Effector CD4-positive, alpha-beta T cell (primary cell): ENCODE results near the gene PKD1L1.
"Not testable (repeated sequence)": the region's sequence is repeated elsewhere in the genome, so short reads cannot be mapped to it uniquely, and the experiment has no call there.

Experiments
- DNase-seq: peaks from one replicate; pipeline ENCODE4 v3.0.0-alpha.2; 2020

The PKD1L1 gene

GRCh38 chr7:47758546-47758945, 189.7 kb downstream of the PKD1L1 start:
- no peak for DNase-seq

DNA sequence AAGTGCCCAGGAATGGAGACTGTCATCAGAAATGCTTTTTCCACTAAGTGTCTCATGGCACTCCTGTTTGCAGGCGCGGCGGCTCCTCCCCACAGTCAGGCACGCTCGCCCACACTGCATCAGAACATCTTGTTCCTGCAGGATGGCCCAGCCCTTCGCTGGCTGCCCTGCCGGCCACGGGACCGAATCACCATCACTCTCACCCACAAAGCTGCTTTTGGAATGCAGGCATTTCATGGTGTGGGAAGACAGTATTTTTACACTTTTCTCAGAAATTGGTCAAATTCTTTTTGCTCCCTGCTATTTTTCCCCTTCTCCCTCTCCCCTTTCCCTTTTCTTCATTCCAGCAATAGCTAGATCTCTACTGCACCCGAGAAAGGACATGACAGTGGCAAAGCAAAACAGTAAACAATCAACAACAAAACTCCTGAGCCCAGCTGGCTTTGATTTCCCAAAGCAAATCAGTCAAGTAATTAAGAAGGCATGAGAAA, 190.3 kb downstream of the PKD1L1 start:
- DNase-seq = no peak

GRCh38 chr7:47756636-47757035, 191.6 kb downstream of the PKD1L1 start:
- no peak for DNase-seq

GRCh38 chr7:47755248-47755647, 193.0 kb downstream of the PKD1L1 start:
- DNase-seq = no peak

- DNase-seq = not testable (repeated sequence)
Measured at GRCh38 chr7:47751724-47752123, 196.5 kb downstream of the PKD1L1 start.

- no peak for DNase-seq
Measured at GRCh38 chr7:47751043-47751442, 197.2 kb downstream of the PKD1L1 start.

- no peak for DNase-seq
Measured at GRCh38 chr7:47748041-47748440, 200.2 kb downstream of the PKD1L1 start.

GRCh38 chr7:47747160-47747559, 201.1 kb downstream of the PKD1L1 start:
- no peak for DNase-seq

GRCh38 chr7:47746468-47746867, 201.8 kb downstream of the PKD1L1 start:
- no peak for DNase-seq

DNA sequence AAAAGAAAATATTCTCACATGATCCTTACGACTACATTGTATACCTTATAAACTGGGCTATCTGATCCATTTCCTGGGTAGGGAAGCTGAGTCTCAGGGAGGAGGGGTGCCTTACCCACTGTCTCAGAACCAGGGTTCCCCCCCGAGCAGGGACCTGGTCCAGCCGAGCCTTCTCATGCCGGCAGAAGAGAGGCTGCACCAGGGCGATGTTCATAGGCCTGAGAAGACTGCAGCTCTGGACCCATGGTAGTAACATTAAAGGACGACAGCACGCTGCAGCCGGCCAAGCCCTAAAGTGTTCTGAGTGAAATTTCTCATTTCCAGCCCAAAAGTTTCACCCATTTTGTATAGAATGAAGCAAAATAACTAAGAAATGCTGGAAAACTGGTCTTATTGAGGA, 203.4 kb downstream of the PKD1L1 start:
- no peak for DNase-seq

DNA sequence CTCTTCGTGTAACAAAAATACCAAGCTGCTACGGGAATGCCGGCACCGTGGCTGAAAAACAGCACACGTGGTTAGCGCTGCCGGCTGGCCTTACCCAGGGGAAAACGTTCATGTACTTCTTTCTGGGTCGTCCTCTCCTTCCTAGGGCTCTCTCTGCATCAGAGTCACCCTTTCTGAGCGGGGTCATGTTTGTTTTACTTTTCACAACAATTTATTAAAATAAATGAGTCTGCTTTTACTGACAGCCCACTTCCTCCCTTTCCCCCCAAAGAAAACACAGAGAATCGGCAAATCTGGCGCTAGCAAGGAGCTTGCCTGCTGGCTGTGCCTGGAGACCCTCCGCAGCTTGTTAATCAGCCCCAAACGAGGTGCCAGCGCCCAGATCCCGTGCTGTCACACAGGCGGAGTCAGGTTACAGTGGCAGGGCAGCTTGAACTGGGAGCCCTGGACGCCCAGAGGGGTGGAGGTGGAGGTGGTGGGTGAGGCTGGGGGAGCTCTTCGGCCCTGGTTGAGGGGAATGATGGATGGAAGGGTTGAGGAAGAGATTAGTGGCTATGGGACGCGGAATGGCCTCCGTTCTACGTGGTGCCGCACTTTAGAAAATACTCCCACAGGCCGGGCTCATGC, 204.2 kb downstream of the PKD1L1 start:
- DNase-seq = no peak

DNA sequence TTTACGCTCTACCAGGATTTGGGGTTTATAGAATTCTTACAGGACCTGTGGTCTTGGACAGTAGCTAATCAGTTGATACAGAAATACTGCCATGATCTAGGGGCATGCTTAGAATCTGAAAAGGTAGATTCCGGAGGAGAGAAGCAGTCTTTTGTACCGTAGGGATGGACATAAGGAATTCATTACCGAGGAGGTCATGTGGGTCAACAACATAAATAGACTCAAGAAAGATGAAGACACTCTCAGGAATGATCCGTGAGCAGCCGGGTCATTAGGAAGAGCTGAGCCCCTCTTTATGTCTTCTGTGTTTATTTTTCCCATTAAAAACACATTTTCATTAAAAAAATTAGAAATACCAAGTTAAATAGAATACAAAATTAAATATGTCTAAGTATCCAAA, 206.3 kb downstream of the PKD1L1 start:
- DNase-seq = no peak

DNA sequence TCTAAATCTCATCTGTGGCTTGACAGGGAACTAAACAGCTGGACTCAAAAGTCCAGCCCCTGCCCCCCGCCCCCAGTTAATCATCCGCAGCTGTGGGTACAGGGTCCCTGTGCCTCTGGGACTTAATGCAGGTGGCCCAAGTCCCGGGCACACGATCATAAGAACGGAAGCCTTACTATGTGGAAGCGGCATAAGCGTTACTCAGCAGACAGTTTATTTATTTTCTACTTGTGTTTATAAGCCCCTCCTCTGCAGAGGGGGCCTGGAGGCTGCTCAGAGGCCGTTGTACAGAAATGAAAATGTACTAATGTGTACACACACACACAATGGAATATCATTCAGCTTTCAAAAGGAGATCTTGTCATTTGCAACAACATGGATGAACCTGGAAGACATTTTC, 208.4 kb downstream of the PKD1L1 start:
- DNase-seq = no peak

GRCh38 chr7:47739301-47739875, 208.9 kb downstream of the PKD1L1 start:
- no peak for DNase-seq

- no peak for DNase-seq
Measured at GRCh38 chr7:47738563-47739166, 209.6 kb downstream of the PKD1L1 start.

DNA sequence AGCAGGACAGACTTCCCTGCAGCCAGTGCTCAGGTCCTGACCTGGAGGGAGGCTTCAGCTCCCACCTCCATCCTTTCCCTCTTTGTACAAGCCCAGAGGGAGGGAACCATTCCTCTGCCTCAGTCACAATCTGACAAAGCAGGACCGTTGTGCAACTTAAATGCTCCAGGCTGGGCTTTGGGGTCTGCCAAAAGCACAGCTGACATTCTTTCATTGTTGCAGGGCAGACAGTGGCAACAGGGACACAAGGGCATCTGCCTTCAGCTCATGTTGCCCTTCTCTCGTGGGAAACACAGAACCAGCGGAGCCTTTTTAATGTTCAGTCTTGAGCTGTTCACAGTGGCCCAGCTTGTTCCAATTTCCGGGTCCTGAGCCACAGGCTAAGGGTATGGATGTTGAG, 210.7 kb downstream of the PKD1L1 start:
- DNase-seq = no peak

GRCh38 chr7:47735431-47736345, 212.6 kb downstream of the PKD1L1 start:
- DNase-seq = no peak

GRCh38 chr7:47734949-47735291, 213.3 kb downstream of the PKD1L1 start:
- DNase-seq = no peak

DNA sequence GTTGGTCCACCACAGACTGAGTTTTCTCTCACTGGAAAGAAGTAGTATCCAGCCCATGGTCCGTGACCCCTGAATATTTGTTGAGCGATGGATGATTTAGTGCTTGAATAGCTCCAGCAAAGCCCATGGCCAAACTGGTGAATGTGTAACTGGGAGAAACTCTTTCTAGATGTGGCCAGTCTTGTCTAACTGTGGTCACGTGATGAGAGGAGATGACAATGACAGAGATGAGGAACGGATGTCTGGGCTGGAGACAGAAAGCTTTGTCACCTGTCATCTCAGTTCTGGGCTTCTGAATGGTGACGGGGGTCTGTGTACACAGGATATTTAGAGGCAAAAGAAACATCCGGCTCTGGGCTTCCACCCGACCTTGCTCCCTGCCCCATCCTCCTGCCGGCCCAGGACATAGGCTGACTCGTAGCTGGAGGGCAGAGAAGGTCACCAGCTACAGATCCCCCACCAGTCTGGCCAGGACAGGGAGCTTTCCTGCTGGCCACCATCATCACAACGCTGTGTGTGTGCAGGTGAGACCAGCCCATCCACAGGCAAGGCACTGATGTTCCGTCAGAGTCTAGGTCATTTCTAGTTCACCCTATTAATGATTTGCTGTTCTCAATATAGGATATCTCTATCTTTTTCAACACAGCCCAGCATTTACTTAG, 213.8 kb downstream of the PKD1L1 start:
- DNase-seq = no peak

GRCh38 chr7:47730142-47730541, 218.1 kb downstream of the PKD1L1 start:
- no peak for DNase-seq

- DNase-seq = no peak
Measured at GRCh38 chr7:47726047-47726726, 222.1 kb downstream of the PKD1L1 start.
